Measurements from ENCODE around the gene CHST5. TPM values are rescaled to one million over a fixed set of nuclear protein-coding genes. Genes with fewer than 3 reads are reported as not detected.

The CHST5 gene
- total and polyA plus RNA-seq, 9 of the 15 experiments (the other 6 are each of a cell fraction or from before 2014, with no cell fraction given): 0.06 to 0.21 (median 0.14) TPM; not detected in 5

- TF ChIP-seq ZC3H8 (IDR thresholded peaks at IDR 0.05) (no peak), PRPF4 (IDR thresholded peaks at IDR 0.05; ENCODE audit: insufficient read depth, low read depth, low read length, poor library complexity, severe bottlenecking) (peak; percentile 44), PREB (CRISPR knock-in tag; IDR thresholded peaks at IDR 0.05) (no peak), NCOA2 (IDR thresholded peaks at IDR 0.05; ENCODE audit: partially characterized antibody in 2 of 2) (no peak), SMC3 (conservative IDR thresholded peaks at IDR 0.05; ENCODE audit: insufficient read depth, low read depth, low read length) (no peak), PHF8 (IDR thresholded peaks at IDR 0.05; ENCODE audit: borderline replicate concordance, low read length) (peak; percentile 74; the same call in 1 of the 2 replicates), HMGN3 (IDR thresholded peaks at IDR 0.05; ENCODE audit: borderline replicate concordance, extremely low read depth, insufficient read length, low read depth, low read length) (peak; percentile 21), ZKSCAN8 (CRISPR knock-in tag; IDR thresholded peaks at IDR 0.05) (no peak), ZNF41 (CRISPR knock-in tag; conservative IDR thresholded peaks at IDR 0.05) (no peak), RBM15 (IDR thresholded peaks at IDR 0.05; ENCODE audit: insufficient read depth, low read length) (no peak), CCAR2 (IDR thresholded peaks at IDR 0.05; ENCODE audit: low read depth, low read length) (no peak), ZNF830 (CRISPR knock-in tag; IDR thresholded peaks at IDR 0.05) (no peak), STAT5B (CRISPR knock-in tag; IDR thresholded peaks at IDR 0.05) (no peak), ZFP36 (IDR thresholded peaks at IDR 0.05; ENCODE audit: low read depth, low read length, partially characterized antibody) (no peak), RREB1 (CRISPR knock-in tag; IDR thresholded peaks at IDR 0.05) (0 out of 2 replicates have a peak, but pooled peaks have one; percentile 30)
- TF ChIP-seq, protein P1, sequence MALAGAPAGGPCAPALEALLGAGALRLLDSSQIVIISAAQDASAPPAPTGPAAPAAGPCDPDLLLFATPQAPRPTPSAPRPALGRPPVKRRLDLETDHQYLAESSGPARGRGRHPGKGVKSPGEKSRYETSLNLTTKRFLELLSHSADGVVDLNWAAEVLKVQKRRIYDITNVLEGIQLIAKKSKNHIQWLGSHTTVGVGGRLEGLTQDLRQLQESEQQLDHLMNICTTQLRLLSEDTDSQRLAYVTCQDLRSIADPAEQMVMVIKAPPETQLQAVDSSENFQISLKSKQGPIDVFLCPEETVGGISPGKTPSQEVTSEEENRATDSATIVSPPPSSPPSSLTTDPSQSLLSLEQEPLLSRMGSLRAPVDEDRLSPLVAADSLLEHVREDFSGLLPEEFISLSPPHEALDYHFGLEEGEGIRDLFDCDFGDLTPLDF (CRISPR knock-in tag; IDR thresholded peaks at IDR 0.05): no peak
Observed at GRCh38 chr16:75566040-75566757, 30.3 kb upstream of the CHST5 start, which contains the start of gene GABARAPL2 (continued).

All from K562 (cell line).